ENCODE results near the gene BBS1.

DNA sequence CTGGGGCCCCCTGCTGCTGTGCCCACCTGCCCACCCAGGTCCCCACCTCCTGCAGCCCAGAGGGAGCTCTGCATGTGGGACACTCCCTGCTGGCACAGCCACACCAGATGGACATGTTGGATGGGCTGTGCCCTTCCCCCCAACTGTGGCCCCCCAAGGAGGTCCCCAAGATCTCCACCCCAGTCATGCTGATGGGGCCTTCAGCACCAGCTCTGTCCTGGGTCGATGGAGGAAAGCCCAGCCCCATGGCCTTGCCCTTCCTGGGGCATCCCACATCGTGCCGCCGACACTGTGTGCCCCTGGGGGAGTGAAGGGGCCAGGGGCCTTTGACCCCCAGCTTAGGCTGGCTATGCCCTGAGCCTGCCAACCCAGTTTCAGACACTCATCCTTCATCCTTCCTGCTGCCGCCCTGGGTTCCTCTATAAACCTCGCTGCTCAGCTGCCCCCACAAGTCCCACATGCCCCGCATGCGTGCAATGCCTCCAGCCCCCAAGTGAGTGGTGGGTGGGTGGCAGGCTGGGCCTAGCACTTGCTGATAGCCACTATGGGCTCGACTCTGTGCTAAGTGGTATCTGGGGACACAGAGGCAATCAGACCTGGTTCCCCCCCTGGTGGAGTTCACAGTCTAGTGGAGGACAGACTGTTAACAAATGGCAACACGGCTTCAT is 34.1 kb upstream of the BBS1 start:
- TF ChIP-seq, protein P1, sequence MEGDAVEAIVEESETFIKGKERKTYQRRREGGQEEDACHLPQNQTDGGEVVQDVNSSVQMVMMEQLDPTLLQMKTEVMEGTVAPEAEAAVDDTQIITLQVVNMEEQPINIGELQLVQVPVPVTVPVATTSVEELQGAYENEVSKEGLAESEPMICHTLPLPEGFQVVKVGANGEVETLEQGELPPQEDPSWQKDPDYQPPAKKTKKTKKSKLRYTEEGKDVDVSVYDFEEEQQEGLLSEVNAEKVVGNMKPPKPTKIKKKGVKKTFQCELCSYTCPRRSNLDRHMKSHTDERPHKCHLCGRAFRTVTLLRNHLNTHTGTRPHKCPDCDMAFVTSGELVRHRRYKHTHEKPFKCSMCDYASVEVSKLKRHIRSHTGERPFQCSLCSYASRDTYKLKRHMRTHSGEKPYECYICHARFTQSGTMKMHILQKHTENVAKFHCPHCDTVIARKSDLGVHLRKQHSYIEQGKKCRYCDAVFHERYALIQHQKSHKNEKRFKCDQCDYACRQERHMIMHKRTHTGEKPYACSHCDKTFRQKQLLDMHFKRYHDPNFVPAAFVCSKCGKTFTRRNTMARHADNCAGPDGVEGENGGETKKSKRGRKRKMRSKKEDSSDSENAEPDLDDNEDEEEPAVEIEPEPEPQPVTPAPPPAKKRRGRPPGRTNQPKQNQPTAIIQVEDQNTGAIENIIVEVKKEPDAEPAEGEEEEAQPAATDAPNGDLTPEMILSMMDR (IDR thresholded peaks at IDR 0.05): no peak
- TF ChIP-seq CHD2 (IDR thresholded peaks at IDR 0.05; ENCODE audit: low read length, partially characterized antibody) (no peak), MXI1 (IDR thresholded peaks at IDR 0.05; ENCODE audit: low read depth, low read length) (no peak), RXRA (IDR thresholded peaks at IDR 0.05; ENCODE audit: borderline replicate concordance, low read depth) (no peak), POLR2AphosphoS5 (IDR thresholded peaks at IDR 0.05; ENCODE audit: low read depth, low read length) (no peak), FOXM1 (IDR thresholded peaks at IDR 0.05; ENCODE audit: low read depth) (no peak)
- TF ChIP-seq, protein P2, sequence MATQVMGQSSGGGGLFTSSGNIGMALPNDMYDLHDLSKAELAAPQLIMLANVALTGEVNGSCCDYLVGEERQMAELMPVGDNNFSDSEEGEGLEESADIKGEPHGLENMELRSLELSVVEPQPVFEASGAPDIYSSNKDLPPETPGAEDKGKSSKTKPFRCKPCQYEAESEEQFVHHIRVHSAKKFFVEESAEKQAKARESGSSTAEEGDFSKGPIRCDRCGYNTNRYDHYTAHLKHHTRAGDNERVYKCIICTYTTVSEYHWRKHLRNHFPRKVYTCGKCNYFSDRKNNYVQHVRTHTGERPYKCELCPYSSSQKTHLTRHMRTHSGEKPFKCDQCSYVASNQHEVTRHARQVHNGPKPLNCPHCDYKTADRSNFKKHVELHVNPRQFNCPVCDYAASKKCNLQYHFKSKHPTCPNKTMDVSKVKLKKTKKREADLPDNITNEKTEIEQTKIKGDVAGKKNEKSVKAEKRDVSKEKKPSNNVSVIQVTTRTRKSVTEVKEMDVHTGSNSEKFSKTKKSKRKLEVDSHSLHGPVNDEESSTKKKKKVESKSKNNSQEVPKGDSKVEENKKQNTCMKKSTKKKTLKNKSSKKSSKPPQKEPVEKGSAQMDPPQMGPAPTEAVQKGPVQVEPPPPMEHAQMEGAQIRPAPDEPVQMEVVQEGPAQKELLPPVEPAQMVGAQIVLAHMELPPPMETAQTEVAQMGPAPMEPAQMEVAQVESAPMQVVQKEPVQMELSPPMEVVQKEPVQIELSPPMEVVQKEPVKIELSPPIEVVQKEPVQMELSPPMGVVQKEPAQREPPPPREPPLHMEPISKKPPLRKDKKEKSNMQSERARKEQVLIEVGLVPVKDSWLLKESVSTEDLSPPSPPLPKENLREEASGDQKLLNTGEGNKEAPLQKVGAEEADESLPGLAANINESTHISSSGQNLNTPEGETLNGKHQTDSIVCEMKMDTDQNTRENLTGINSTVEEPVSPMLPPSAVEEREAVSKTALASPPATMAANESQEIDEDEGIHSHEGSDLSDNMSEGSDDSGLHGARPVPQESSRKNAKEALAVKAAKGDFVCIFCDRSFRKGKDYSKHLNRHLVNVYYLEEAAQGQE (IDR thresholded peaks at IDR 0.05; ENCODE audit: low read depth, low read length): no peak

Measured in SK-N-SH (cell line).